HepG2 (cell line): ENCODE results near the gene ST6GALNAC4. TPM values are rescaled to one million over a fixed set of nuclear protein-coding genes. Genes with fewer than 3 reads are reported as not detected.

ENCODE experiments used
- HINFP ChIP-seq: sonication (generic); formaldehyde crosslinking; IDR thresholded peaks from 2 replicates; pipeline ENCODE4 v1.4.0; 2020; ENCODE audit warnings: low read depth, mild to moderate bottlenecking, missing genetic modification reagents
- HOMEZ ChIP-seq: IDR thresholded peaks from 2 replicates; pipeline ENCODE4 v1.6.1; 2016; ENCODE audit warnings: low read depth
- MTA1 ChIP-seq: sonication (generic); formaldehyde crosslinking; IDR thresholded peaks from 2 replicates; pipeline ENCODE4 v1.4.0; 2020; ENCODE audit warnings: missing genetic modification reagents, mild to moderate bottlenecking, borderline replicate concordance
- NFATC3 ChIP-seq: sonication (generic); formaldehyde crosslinking; IDR thresholded peaks from 2 replicates; pipeline ENCODE4 v1.5.1; 2020; ENCODE audit warnings: mild to moderate bottlenecking, missing genetic modification reagents
- POGZ ChIP-seq: sonication (generic); formaldehyde crosslinking; IDR thresholded peaks from 2 replicates; pipeline ENCODE4 v1.4.0; 2020; ENCODE audit warnings: mild to moderate bottlenecking, missing genetic modification reagents
- SALL1 ChIP-seq: sonication (generic); formaldehyde crosslinking; IDR thresholded peaks from 2 replicates; pipeline ENCODE4 v1.8.0; 2022; ENCODE audit warnings: mild to moderate bottlenecking, missing genetic modification reagents
- SOX5 ChIP-seq: IDR thresholded peaks from 2 replicates; pipeline ENCODE4 v1.6.1; 2016; ENCODE audit warnings: borderline replicate concordance
- ZBTB33 ChIP-seq: sonication (generic); formaldehyde crosslinking; IDR thresholded peaks from 2 replicates; pipeline ENCODE4 v1.4.0; 2020; ENCODE audit warnings: missing genetic modification reagents
- ZNF552 ChIP-seq: sonication (generic); formaldehyde crosslinking; IDR thresholded peaks from 2 replicates; pipeline ENCODE4 v1.9.0; 2022; ENCODE audit warnings: missing genetic modification reagents, mild to moderate bottlenecking, borderline replicate concordance
- ZNF609 ChIP-seq: sonication (generic); formaldehyde crosslinking; IDR thresholded peaks from 2 replicates; pipeline ENCODE4 v1.4.0; 2020; ENCODE audit warnings: mild to moderate bottlenecking, missing genetic modification reagents, borderline replicate concordance
- polyA plus RNA-seq, 8 experiments: library from polyadenylated mRNA; depleted of rRNA in 3 of 8; stranded (reverse) in 7 of 8; unstranded in 1 of 8; fragments of >200 nt; fragmentation: Illumina TruSeq in 4 of 8; extraction: Trizol in 4 of 8; gene quantifications; 2 replicates each; pipeline versions ENCODE4 v1.2.1 to v1.2.3, GENCODE V29; 2011 to 2016; ENCODE audit warnings: low read depth in 4 of 8, missing spikeins in 1 of 8, mixed read lengths in 1 of 8; ENCODE audit not compliant: insufficient read depth in 1 of 8
- total RNA-seq, 5 experiments: library from RNA; depleted of rRNA; stranded (reverse); fragments of >200 nt; fragmentation: Illumina TruSeq; extraction: Trizol; gene quantifications; 2 replicates each; pipeline ENCODE4 v1.2.3, GENCODE V29; 2016; ENCODE audit warnings: low read depth in 1 of 5
- TF ChIP-seq, protein P1 (sequence below): sonication (generic); formaldehyde crosslinking; IDR thresholded peaks from 2 replicates; pipeline ENCODE4 v1.9.0; 2021; ENCODE audit warnings: missing genetic modification reagents, borderline replicate concordance
- TF ChIP-seq, protein P2 (sequence below): fragments of 450-650 bp; IDR thresholded peaks from 2 replicates; pipeline ENCODE4 v1.6.1; 2017; ENCODE audit warnings: mild to moderate bottlenecking

Gene ST6GALNAC4
- total and polyA plus RNA-seq, 2 of the 13 experiments (the other 11 are each of a cell fraction or from before 2014, with no cell fraction given) = 18.8 to 27.7 TPM

GRCh38 chr9:127943731-127944144, 26.9 kb upstream of the ST6GALNAC4 start (continued):
- TF ChIP-seq, protein P1, sequence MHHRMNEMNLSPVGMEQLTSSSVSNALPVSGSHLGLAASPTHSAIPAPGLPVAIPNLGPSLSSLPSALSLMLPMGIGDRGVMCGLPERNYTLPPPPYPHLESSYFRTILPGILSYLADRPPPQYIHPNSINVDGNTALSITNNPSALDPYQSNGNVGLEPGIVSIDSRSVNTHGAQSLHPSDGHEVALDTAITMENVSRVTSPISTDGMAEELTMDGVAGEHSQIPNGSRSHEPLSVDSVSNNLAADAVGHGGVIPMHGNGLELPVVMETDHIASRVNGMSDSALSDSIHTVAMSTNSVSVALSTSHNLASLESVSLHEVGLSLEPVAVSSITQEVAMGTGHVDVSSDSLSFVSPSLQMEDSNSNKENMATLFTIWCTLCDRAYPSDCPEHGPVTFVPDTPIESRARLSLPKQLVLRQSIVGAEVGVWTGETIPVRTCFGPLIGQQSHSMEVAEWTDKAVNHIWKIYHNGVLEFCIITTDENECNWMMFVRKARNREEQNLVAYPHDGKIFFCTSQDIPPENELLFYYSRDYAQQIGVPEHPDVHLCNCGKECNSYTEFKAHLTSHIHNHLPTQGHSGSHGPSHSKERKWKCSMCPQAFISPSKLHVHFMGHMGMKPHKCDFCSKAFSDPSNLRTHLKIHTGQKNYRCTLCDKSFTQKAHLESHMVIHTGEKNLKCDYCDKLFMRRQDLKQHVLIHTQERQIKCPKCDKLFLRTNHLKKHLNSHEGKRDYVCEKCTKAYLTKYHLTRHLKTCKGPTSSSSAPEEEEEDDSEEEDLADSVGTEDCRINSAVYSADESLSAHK (CRISPR knock-in tag) = no peak
- TF ChIP-seq MTA1 (CRISPR knock-in tag) (no peak), ZNF609 (CRISPR knock-in tag) (no peak), ZNF552 (CRISPR knock-in tag) (no peak), NFATC3 (CRISPR knock-in tag) (no peak), SOX5 (CRISPR knock-in tag) (peak; percentile 25; the same call in 1 of the 2 replicates), HINFP (CRISPR knock-in tag) (no peak), POGZ (CRISPR knock-in tag) (no peak), HOMEZ (CRISPR knock-in tag) (no peak), SALL1 (CRISPR knock-in tag) (no peak), ZBTB33 (peak; percentile 97)
- TF ChIP-seq, protein P2, sequence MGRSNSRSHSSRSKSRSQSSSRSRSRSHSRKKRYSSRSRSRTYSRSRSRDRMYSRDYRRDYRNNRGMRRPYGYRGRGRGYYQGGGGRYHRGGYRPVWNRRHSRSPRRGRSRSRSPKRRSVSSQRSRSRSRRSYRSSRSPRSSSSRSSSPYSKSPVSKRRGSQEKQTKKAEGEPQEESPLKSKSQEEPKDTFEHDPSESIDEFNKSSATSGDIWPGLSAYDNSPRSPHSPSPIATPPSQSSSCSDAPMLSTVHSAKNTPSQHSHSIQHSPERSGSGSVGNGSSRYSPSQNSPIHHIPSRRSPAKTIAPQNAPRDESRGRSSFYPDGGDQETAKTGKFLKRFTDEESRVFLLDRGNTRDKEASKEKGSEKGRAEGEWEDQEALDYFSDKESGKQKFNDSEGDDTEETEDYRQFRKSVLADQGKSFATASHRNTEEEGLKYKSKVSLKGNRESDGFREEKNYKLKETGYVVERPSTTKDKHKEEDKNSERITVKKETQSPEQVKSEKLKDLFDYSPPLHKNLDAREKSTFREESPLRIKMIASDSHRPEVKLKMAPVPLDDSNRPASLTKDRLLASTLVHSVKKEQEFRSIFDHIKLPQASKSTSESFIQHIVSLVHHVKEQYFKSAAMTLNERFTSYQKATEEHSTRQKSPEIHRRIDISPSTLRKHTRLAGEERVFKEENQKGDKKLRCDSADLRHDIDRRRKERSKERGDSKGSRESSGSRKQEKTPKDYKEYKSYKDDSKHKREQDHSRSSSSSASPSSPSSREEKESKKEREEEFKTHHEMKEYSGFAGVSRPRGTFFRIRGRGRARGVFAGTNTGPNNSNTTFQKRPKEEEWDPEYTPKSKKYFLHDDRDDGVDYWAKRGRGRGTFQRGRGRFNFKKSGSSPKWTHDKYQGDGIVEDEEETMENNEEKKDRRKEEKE = no peak
